ENCODE data around the gene PTP4A2. TPM values are rescaled to one million over a fixed set of nuclear protein-coding genes. Genes with fewer than 3 reads are reported as not detected.

PTP4A2 gene
- 10 to 100 TPM; 40.9 to 92.8 (median 67.3) TPM for total RNA-seq

DNA sequence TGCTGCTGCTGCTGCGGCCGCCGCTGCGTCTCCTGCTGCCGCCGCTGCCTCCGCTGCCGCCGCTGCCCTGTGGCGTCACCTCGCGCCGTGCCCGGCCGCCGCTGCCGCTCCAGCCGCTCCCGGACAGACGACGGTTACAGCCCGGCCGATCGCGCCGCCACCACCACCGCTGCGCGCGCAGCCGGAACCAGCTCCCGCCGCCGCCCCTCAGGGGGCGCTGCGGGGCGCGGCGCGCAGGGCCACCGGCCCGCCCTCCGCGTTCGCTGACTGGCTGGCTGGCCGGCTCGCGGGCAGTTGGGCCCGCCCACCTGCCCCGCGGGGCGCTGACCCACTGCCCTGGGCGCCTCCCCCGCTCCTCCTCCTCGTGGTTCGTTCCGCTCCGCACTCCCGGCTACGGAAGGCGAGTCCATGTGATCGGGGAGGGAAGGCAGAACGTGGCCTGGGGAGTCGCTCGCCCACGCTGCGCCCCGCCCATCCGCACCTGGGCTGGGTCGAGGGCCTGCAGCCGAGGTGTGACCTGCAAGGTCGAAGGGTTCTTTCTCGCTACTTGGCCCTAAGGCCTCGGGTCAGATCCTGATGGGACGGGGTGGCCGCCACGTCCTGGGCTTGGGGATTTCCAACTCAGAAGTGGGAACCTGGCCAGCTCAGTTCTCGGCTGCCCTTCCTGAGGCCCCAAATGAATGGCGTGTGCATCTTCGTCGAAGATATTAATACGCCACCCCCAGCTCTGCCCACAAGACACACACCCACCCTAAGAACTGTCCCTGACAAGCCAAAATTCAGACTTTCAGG lies at the start of gene PTP4A2:
PTP4A2 (minus strand) TSS at position 185 of the 792 bp plus-strand sequence. CDS start 19,303 bp downstream, outside the sequence.
- intact Hi-C loops (cut with DNase I; ENCODE audit: low total_unique reads) = no loop called here
- peak within 1 kb of the TSS; percentile 76 for H3K4me3 ChIP-seq (ENCODE audit: low read depth, poor library complexity, severe bottlenecking)
- TF ChIP-seq POLR2A (IDR thresholded peaks at IDR 0.05) = peak in 1 of 2 donors; percentile 88
- TF ChIP-seq, protein P1, sequence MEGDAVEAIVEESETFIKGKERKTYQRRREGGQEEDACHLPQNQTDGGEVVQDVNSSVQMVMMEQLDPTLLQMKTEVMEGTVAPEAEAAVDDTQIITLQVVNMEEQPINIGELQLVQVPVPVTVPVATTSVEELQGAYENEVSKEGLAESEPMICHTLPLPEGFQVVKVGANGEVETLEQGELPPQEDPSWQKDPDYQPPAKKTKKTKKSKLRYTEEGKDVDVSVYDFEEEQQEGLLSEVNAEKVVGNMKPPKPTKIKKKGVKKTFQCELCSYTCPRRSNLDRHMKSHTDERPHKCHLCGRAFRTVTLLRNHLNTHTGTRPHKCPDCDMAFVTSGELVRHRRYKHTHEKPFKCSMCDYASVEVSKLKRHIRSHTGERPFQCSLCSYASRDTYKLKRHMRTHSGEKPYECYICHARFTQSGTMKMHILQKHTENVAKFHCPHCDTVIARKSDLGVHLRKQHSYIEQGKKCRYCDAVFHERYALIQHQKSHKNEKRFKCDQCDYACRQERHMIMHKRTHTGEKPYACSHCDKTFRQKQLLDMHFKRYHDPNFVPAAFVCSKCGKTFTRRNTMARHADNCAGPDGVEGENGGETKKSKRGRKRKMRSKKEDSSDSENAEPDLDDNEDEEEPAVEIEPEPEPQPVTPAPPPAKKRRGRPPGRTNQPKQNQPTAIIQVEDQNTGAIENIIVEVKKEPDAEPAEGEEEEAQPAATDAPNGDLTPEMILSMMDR (IDR thresholded peaks at IDR 0.05) = no peak
- 0% methylated on average over 19 to 56 of the region's 82 CpGs for WGBS, 2 donors
- DNase-seq (ENCODE audit: low spot score in 2 of 2) = peak; percentile 87 to 98

DNA sequence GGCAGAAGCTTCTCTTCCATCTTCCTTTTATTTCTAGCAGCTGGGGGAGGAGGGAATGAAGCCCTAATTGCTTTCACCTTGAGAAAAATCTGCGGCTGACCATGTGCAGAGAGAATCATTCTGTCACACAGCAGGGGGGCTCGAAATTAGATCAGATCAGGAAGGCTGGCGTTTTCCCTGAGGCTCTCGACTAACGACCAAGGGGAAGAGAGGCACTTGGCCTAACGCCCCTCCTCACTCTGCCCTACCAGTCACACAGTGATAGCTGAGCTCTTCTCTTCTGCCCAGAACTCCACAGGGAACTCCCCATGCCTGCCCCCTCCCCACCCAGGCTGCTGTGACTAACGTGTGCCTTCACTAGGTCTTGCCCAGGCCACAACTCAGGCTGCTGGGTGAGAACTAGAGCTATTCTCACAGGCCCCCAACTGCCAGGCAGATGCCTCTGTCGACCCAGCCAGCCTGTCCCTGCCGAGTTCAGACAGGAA lies 49.0 kb upstream of the PTP4A2 start:
- DNase-seq (ENCODE audit: low spot score in 2 of 2) = no peak
- 68 to 74% methylated on average over 7 to 9 of the region's 9 CpGs for WGBS, 2 donors
- intact Hi-C loops (cut with DNase I; ENCODE audit: low total_unique reads) = no loop called here
- H3K4me3 ChIP-seq (ENCODE audit: low read depth, poor library complexity, severe bottlenecking) = no peak overlapping the region
- TF ChIP-seq, protein P1 (IDR thresholded peaks at IDR 0.05) = no peak
- TF ChIP-seq POLR2A (IDR thresholded peaks at IDR 0.05) = no peak

DNA sequence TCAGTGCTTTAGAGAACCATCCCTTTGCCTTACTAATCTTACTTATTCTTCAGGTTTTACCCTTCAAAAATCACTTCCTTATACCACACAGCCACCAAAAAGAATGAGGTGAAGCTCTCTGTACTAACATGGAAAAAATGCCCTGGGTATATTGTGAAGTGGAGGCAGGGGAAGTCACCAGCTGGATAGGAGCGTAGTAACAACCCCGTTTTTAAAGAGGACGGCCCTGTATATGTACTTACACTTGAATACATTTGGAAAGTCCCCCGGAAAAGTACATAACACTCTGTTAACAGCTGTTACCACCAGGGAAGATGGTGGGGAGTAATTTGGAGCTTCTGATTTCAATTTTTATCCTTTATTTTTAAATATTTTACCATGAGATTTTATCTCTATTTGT lies 47.3 kb upstream of the PTP4A2 start:
- TF ChIP-seq POLR2A (IDR thresholded peaks at IDR 0.05) = no peak
- TF ChIP-seq, protein P1 (IDR thresholded peaks at IDR 0.05) = no peak
- 23 to 28% methylated on average over 4 of the region's 4 CpGs for WGBS, 2 donors
- no peak overlapping the region for H3K4me3 ChIP-seq (ENCODE audit: low read depth, poor library complexity, severe bottlenecking)
- intact Hi-C loops (cut with DNase I; ENCODE audit: low total_unique reads) = no loop called here
- DNase-seq (ENCODE audit: low spot score in 2 of 2) = no peak

DNA sequence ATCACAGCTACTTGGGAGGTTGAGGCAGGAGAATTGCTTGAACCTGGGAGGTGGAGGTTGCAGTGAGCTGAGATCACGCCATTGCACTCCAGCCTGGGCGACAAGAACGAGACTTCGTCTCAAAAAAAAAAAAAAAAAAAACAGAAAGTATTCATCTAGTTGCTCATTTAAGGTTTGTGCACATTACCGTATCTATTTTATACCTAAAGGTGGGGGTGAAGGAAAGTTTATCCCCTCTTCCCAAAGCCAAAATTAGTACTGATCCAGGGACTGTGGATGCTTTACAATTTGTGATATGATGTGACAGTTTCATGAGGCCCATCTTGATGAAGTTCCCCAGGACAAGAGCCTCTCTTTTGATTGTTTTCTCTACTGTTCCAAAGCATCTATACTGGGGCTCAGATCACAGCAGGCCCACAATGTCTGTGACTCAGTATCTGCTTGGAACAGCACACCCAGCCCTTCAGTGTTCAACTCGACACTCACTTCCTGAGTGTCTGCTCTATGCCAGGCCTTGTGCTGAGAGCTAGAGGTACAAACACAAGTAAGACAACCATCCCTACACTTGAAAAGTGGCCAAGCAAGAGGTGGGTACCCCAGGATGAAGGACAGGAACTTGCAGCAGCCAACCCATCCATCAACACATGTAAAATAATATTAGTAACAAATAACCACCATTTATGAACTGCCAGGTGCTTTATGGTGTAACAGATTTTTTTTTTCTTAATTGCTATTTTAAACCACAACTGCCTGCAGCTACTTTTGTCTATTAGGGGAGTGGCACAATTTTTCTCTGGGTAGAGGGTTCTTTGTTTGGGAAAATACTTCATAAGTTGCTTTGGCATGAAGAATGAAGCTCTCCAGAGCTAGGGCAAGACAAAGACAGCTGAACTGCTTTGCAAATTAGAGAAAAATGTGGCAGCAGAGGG lies 46.5 kb upstream of the PTP4A2 start:
- intact Hi-C loops (cut with DNase I; ENCODE audit: low total_unique reads) = no loop called here
- TF ChIP-seq, protein P1 (IDR thresholded peaks at IDR 0.05) = no peak
- TF ChIP-seq POLR2A (IDR thresholded peaks at IDR 0.05) = no peak
- WGBS, 2 donors = 73 to 74% methylated on average over 6 of the region's 6 CpGs
- no peak overlapping the region for H3K4me3 ChIP-seq (ENCODE audit: low read depth, poor library complexity, severe bottlenecking)
- no peak for DNase-seq (ENCODE audit: low spot score in 2 of 2)

DNA sequence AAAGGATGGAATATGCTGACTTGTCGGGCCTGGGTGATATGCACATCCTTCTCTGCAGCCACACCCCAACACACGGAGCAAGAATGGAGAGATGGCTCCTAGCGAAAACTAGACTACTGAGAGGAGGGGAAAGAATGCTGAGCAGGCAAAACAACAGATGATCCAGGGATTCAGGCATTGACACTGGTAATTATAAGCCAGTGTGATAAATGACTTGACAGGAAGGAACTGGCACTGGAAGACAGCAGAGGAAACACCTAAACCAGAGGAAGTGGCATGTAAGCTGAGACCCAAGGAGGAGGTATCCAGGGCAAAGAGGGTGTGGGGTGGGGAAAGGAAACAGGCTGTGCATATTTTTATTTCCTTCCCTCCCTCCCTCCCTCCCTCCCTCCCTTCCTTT lies 43.8 kb upstream of the PTP4A2 start:
- intact Hi-C loops (cut with DNase I; ENCODE audit: low total_unique reads) = no loop called here
- 14 to 26% methylated on average over 3 of the region's 3 CpGs for WGBS, 2 donors
- H3K4me3 ChIP-seq (ENCODE audit: low read depth, poor library complexity, severe bottlenecking) = no peak overlapping the region
- DNase-seq (ENCODE audit: low spot score in 2 of 2) = no peak
- TF ChIP-seq, protein P1 (IDR thresholded peaks at IDR 0.05) = no peak
- no peak for TF ChIP-seq POLR2A (IDR thresholded peaks at IDR 0.05)

All from lower leg skin (tissue), 4 donors.